Smooth muscle cell (in vitro differentiated cells): Measurements from ENCODE around the gene HYAL2. TPM values are rescaled to one million over a fixed set of nuclear protein-coding genes. Genes with fewer than 3 reads are reported as not detected.

Experiments
- DNase-seq: peaks from one replicate; lab custom pipeline; 2025; ENCODE audit not compliant: unreplicated experiment; lab: John Stamatoyannopoulos, UW
- H2AFZ ChIP-seq: fragments of 200-600 bp; sonication (generic); 2 replicates; pipeline ENCODE4 v1.6.0; 2016; ENCODE audit warnings: antibody characterized with exemption, low read depth, mild to moderate bottlenecking
- H3F3A ChIP-seq: fragments of 200-600 bp; sonication (generic); 2 replicates; pipeline ENCODE4 v1.6.0; 2017; ENCODE audit warnings: antibody characterized with exemption, low read depth
- H3K27ac ChIP-seq: fragments of 200-600 bp; sonication (generic); 2 replicates; pipeline ENCODE4 v1.5.1; 2016; ENCODE audit warnings: low read depth, mild to moderate bottlenecking
- H3K27me3 ChIP-seq: fragments of 200-600 bp; sonication (generic); 2 replicates; pipeline ENCODE4 v1.6.1; 2016; ENCODE audit warnings: low read depth, mild to moderate bottlenecking
- H3K36me3 ChIP-seq: fragments of 200-600 bp; sonication (generic); 2 replicates; pipeline ENCODE4 v1.5.1; 2016; ENCODE audit warnings: low read depth
- H3K4me1 ChIP-seq: fragments of 200-600 bp; sonication (generic); 2 replicates; pipeline ENCODE4 v1.5.1; 2016; ENCODE audit warnings: low read depth
- H3K4me2 ChIP-seq: fragments of 200-600 bp; sonication (generic); 2 replicates; pipeline ENCODE4 v1.6.0; 2016; ENCODE audit warnings: mild to moderate bottlenecking
- H3K4me3 ChIP-seq: fragments of 200-600 bp; sonication (generic); 2 replicates; pipeline ENCODE4 v1.5.1; 2016; ENCODE audit warnings: mild to moderate bottlenecking
- H3K79me2 ChIP-seq: fragments of 200-600 bp; sonication (generic); 2 replicates; pipeline ENCODE4 v1.6.0; 2016; ENCODE audit warnings: low read depth, mild to moderate bottlenecking
- H3K9ac ChIP-seq: fragments of 200-600 bp; sonication (generic); 2 replicates; pipeline ENCODE4 v1.6.0; 2016; ENCODE audit warnings: low read depth
- H3K9me3 ChIP-seq: fragments of 200-600 bp; sonication (generic); replicated peaks from 2 replicates; pipeline ENCODE4 v1.5.1; 2016; ENCODE audit warnings: low read depth
- H4K20me1 ChIP-seq: fragments of 200-600 bp; sonication (generic); 2 replicates; pipeline ENCODE4 v1.6.0; 2016; ENCODE audit warnings: low read depth
- CTCF ChIP-seq: fragments of 200-600 bp; sonication (generic); IDR thresholded peaks from 2 replicates; pipeline ENCODE4 v1.5.1; 2017; ENCODE audit warnings: borderline replicate concordance, mild to moderate bottlenecking, antibody characterized with exemption; ENCODE audit not compliant: insufficient read depth, poor library complexity, severe bottlenecking
- WGBS: methylation state at CpG from one replicate; pipeline ENCODE4 v1.1.7; 2016; ENCODE audit warnings: low lambda C conversion rate; 5-methylcytosine and 5-hydroxymethylcytosine counted together
- polyA plus RNA-seq: library from polyadenylated mRNA; unstranded; fragments of >200 nt; fragmentation: Nextera tagmentation; extraction: Ambion mirVana; gene quantifications from 2 replicates; pipeline ENCODE4 v1.2.1, GENCODE V29; 2016
- total RNA-seq: library from RNA; depleted of rRNA; stranded (reverse); fragments of >200 nt; gene quantifications from 2 replicates; pipeline ENCODE4 v1.2.3, GENCODE V29; 2014

Gene HYAL2
- total and polyA plus RNA-seq, 2 experiments from 2014 or later, result 83.3 to 88.0 TPM

DNA sequence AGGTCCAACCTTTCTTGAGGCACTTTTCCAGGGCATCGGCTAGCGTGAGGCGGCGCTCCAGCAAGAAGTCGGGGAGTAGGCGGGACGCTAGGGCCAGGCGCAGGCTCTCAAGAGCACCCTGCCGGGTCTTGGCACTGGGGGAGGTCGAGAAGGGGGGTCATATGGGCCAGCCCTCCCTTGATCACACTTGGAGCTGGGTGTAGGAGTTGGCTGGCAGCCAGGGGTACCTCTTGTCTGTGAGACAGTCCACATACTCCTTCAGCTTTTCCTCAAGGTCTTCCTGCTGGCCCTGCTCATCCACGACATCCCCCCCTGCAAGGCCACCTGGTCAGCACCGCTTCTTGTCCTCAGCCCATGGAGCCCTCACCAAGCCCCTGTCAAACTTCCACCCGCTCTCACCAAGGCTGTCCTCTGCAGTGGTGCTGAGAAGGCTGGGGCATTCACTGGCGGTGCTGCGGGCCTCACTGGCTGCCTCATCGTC is 32.3 kb downstream of the HYAL2 start:
- no peak for DNase-seq
- no peaks in the 10 kb centered on the region for H3K27me3 ChIP-seq
- no peak overlapping the region for H3K27ac ChIP-seq
- no peaks in the 10 kb centered on the region for H3K36me3 ChIP-seq
- no peak overlapping the region for H2AFZ ChIP-seq
- no peak for TF ChIP-seq CTCF
- H3K9ac ChIP-seq, result no peak overlapping the region
- no peaks in the 10 kb centered on the region for H3F3A ChIP-seq
- peaks cover 10% of the 10 kb centered on the region for H3K4me1 ChIP-seq
- H3K9me3 ChIP-seq, result no peaks in the 10 kb centered on the region
- H3K79me2 ChIP-seq, result peaks cover 11% of the 10 kb centered on the region
- no peak overlapping the region for H3K4me2 ChIP-seq
- H3K4me3 ChIP-seq, result no peak overlapping the region
- no peaks in the 10 kb centered on the region for H4K20me1 ChIP-seq
- 96% methylated on average over 16 of the region's 16 CpGs for WGBS

GRCh38 chr3:50289130-50289529 is 33.4 kb downstream of the HYAL2 start:
- Histone ChIP-seq H3K4me1 (peaks cover 10% of the 10 kb centered on the region), H3K4me3 (no peak overlapping the region), H3K4me2 (no peak overlapping the region), H3K27me3 (no peaks in the 10 kb centered on the region), H3K79me2 (peaks cover 11% of the 10 kb centered on the region), H3K9ac (no peak overlapping the region), H3F3A (no peaks in the 10 kb centered on the region), H3K36me3 (no peaks in the 10 kb centered on the region), H4K20me1 (no peaks in the 10 kb centered on the region), H3K27ac (no peak overlapping the region), H3K9me3 (no peaks in the 10 kb centered on the region), H2AFZ (no peak overlapping the region)
- no peak for TF ChIP-seq CTCF
- 99% methylated on average over 6 of the region's 6 CpGs for WGBS
- no peak for DNase-seq

DNA sequence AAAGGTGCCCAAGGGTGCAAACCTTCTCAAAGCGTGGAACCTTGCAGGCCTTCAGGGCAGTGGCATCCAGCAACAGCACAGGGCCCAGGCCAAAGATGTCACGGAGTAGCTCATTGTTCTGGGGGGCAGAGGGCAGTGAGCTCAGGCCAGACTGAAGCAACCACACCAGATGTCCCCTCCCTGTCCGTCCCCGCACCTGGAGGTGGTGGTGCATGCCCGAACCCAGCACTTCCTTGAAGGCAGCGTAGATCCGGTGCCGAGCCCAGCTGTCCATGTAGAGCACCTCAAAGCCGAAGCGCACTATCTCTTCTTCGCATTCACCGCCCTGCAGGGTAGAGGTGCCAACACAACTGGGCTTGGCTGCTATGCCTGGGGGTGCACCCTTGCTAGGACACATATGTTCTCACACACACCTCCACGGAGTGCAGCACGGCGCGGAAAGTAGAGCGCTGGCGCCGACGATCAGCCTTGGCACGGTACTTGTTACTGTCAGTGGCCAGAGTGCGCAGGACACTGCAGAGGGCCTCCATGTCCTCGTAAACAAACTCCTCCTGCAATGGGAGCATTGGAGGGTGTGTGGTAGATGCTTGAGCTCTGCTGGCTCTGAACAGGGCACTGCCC is 34.0 kb downstream of the HYAL2 start:
- Histone ChIP-seq H3K9ac (no peak overlapping the region), H3K4me2 (no peak overlapping the region), H3F3A (no peaks in the 10 kb centered on the region), H3K4me3 (no peak overlapping the region), H3K4me1 (peaks cover 10% of the 10 kb centered on the region), H3K79me2 (peaks cover 11% of the 10 kb centered on the region), H3K27ac (no peak overlapping the region), H3K36me3 (no peaks in the 10 kb centered on the region), H2AFZ (no peak overlapping the region), H4K20me1 (no peaks in the 10 kb centered on the region), H3K27me3 (no peaks in the 10 kb centered on the region), H3K9me3 (no peaks in the 10 kb centered on the region)
- no peak for DNase-seq
- no peak for TF ChIP-seq CTCF
- over 99% methylated on average over 23 of the region's 23 CpGs for WGBS

GRCh38 chr3:50287262-50287661 is 35.3 kb downstream of the HYAL2 start:
- Histone ChIP-seq H3K36me3 (no peaks in the 10 kb centered on the region), H3K4me3 (no peak overlapping the region), H3K79me2 (peaks cover 11% of the 10 kb centered on the region), H2AFZ (no peak overlapping the region), H3K9me3 (no peaks in the 10 kb centered on the region), H4K20me1 (no peaks in the 10 kb centered on the region), H3F3A (no peaks in the 10 kb centered on the region), H3K4me2 (no peak overlapping the region), H3K27me3 (no peaks in the 10 kb centered on the region), H3K4me1 (peaks cover 6% of the 10 kb centered on the region), H3K9ac (no peak overlapping the region), H3K27ac (no peak overlapping the region)
- WGBS, result 100% methylated on average over 1 of the region's 1 CpG
- TF ChIP-seq CTCF, result no peak
- DNase-seq, result no peak
